Superior temporal gyrus (tissue), 1 donor: ENCODE data around the gene ALDH18A1.

Experiments used
- DNase-seq: peaks from one replicate; pipeline ENCODE4 v3.0.0-alpha.2; 2016; ENCODE audit errors: extremely low spot score

The ALDH18A1 gene

GRCh38 chr10:95556994-95557767 lies 99.3 kb downstream of the ALDH18A1 start:
- DNase-seq: no peak
